GM11168 (cell line): ENCODE results near the gene MIPOL1.
"Not testable (repeated sequence)": the region's sequence is repeated elsewhere in the genome, so short reads cannot be mapped to it uniquely, and the experiment has no call there.

Experiments used
- in situ Hi-C: fragments of 300-500 bp; cut with MboI; formaldehyde crosslinking; loops from one replicate; pipeline ENCODE4 v1.12.0; 2022; ENCODE audit warnings: low sequenced_read_pairs; ENCODE audit not compliant: unreplicated experiment

MIPOL1 gene

DNA sequence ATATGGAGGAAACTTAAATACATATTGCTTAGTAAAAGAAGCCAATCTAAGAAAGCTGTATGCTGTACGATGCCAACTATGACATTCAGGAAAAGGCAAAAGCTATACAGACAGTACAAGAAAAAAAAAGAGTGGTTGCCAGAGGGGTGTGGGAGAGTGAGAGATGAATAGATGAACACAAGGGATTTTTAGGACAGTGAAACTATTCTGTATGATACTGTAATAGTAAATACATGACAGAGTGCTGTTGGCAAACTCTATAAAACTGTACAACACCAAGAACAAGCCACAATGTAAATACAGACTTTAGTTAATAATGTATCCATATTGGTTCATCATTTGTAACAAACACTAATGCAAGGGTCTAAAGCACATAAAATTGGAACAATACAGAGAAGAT, 10.9 kb upstream of the MIPOL1 start:
- in situ Hi-C loops = no loop called here

DNA sequence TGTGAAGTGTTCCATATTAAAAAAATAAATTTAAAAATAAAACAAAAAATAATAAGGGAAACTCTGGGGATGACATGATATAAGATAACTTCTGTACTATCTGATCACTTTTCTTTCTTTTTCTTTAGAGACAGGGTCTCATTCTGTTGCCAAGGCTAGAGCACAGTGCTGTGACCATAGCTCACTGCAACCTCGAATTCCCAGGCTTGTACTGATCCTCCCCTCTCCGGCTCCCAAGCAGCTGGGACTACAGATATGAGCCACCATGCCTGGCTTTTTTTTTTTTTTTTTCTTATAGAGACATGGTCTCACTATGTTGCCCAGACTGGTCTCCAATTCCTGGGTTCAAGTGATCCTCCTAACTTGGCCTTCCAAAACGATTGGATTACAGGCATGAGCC, 10.4 kb upstream of the MIPOL1 start:
- in situ Hi-C loops = no loop called here

DNA sequence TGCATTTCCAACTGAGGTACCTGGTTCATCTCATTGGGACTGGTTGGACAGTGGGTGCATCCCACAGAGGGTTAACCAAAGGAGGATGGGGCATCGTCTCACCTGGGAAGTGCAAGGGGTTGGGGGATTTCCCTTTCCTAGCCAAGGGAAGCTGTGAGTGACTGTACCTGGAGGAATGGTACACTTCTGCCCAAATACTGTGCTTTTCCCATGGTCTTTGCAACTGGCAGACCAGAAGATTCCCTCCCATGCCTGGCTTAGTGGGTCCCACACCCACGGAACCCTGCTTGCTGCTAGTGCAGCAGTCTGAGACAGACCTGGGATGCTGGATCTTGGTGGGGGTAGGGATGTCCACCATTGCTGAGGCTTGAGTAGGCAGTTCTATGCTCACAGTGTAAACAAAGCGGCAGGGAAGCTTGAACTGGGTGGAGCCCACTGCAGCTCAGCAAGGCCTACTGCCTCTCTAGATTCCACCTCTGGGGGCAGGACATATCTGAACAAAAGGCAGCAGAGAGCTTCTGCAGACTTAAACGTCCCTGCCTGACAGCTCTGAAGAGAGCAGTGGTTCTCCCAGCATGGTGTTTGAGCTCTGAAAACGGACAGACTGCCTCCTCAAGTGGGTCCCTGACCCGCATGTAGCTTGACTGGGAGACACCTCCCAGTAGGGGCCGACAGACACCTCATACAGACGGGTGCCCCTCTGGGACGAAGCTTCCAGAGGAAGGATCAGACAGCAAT, 9.7 kb upstream of the MIPOL1 start:
- in situ Hi-C loops = not testable (repeated sequence)

DNA sequence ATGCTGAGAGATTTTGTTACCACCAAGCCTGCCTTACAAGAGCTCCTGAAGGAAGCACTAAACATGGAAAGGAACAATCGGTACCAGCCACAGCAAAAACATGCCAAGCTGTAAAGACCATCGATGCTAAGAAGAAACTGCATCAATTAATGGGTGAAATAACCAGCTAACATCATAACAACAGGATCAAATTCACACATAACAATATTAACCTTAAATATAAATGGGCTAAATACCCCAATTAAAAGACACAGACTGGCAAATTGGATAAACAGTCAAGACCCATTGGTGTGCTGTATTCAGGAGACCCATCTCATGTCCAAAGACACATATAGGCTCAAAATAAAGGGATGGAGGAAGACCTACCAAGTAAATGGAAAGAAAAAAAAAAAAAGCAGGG, 8.0 kb upstream of the MIPOL1 start:
- in situ Hi-C loops = not testable (repeated sequence)

DNA sequence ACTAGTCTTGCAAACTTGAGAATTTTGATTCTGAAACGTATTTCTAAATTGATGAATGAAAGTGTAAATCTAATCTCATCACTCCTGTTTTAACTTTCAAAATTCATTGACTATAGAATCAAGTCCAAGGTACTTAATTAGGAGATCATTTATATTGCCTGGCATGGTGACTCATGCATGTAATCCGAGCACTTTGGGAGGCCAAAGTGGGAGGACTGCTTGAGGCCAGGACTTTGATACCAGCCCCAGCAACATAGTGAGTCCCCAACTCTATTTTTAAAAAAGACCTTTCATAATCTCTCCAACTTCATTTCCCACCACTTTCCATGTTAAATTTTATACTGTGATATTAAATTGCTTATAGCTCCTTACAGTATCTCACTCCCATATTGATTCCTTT, 3.0 kb upstream of the MIPOL1 start:
- in situ Hi-C loops = no loop called here

DNA sequence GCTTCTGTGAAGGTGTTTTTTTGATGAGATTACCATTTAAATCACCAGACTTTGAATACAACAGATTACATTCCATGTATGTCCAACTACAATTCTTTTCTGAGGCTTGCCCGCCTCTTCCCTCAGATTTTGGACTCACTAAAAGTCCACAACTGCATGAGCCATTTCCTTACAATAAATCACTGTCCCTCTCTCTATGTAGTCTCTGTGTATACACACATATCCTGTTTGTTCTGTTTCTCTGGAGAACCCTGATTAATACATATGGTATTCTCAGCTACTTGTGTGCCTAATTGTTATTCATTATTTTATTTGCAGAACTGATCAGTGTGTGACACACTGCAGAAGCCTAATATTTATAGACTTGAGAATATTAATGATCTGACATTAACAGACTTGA, 2.4 kb upstream of the MIPOL1 start:
- in situ Hi-C loops = no loop called here

DNA sequence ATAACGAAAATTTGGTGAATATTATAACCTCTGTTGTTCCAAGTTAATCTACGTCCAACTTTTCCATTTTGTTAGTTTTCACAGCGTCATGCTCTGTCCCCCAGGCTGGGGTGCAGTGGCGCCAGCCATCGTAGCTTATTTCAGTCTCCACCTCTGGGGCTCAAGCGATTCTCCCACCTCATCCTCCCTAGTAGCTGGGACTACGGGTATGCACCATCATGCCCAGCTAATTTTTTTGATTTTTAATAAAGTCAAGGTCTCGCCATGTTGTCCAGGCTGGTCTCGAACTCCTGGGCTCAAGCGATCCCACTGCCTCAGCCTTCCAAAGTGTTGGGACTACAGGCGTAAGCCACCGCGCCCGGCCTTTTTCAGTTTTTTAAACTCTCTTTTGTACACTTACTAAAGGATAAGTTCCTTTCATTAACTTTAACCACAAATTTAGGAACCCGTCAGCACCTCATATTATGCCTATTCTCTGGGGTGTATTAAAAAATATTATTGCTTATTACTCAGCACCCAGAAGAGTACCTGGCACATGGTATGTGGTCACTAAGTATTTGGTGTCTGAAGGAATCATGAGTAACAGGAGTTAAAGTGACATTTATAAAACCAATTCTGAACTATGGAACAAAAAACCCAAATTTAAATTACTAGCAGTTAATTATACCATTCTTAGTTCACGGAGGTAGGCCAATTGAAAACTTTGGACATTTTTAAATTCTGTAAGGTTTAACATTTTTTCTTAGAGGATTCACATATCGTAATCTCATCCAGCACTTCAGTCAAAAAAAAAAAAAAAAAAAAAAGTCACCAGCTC, 925 bp upstream of the MIPOL1 start:
- in situ Hi-C loops = no loop called here

DNA sequence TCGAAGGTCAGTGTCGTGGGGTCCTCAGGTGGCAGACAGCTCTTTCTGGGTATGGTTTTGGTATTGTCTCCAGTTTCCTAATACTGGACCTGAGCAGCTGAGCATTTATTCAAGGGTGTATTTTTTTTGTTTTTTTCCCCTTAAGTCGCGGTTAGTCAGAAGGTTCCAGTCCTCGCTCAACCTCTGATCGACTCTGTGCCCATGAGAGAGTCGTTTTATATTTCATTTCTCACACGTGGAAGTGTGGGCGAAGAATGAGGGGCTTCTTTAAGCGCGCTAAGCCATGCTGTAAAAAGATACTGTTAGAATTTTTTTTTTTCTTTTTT, 499 bp downstream of the MIPOL1 start:
- in situ Hi-C loops = no loop called here

DNA sequence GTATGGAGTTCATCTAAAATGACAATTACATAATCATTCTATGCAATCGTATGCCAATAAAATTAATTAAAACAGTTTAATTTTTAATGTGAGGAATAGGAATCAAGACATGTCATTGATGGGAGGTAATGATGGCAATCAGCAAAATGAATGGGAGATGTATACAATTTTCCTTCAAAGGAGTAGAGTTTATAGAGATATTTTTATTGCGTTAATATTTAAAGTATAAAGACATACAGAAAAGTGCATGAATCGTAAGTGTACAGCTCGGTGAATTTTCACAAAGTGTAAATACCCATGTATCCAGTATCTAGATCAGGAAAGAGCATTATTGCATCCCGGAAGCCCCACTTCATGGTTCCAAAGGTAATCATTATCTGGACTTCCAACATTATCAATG, 1.2 kb downstream of the MIPOL1 start:
- in situ Hi-C loops = no loop called here

DNA sequence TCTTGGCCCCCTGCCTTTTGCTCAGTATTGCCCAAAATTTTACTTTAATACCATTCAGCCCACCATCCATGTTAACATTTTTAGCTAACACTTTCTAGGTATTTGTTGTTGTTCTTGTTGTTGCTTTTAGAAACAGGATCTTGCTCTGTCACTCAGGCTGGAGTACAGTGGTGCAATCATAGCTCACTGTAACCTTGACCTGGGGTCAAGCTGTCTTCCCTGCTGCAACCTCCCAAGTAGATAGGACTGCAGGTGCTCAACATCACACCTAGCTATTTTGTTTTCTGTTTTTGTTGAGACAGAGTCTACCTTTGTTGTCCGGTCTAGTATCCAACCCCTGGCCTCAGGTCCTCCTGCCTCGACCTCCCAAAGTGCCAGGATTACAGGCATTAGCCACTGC, 4.0 kb downstream of the MIPOL1 start:
- in situ Hi-C loops = no loop called here

DNA sequence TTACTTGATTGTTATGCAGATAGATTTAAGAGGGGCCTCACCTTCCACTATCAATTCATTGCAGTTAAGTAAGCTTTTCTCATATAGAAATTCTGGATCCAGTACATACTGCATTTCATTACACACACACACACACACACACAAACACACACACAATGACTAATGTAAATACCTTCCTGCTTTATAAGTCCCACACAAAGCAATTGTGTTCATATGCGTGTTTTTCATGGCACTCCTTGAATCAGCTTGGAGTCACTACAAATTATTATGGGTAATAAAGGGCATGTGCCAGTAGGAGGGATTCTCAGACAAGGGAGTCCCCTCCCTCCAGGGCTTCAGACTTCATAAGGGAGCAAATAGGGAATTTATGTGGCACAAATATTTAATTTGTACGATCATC, 4.5 kb downstream of the MIPOL1 start:
- in situ Hi-C loops = no loop called here

DNA sequence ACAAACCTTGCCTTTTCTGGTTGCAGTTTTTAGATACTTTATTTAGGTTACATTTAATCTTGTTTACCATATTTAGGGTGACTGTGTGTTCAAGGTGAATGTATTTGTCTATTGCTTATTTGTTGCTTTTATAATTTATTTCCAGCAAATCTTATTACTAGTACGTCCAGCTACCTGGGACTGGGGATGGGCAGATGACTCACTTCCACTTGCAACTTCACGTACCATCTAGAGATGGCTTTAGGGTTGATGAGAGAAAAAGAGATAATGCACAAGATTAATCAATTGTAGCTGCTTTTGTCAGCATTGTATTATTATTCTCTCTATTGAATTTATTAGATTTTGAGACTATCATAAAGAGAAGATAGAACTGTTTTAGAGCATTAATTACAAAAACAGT, 5.1 kb downstream of the MIPOL1 start:
- in situ Hi-C loops = no loop called here

DNA sequence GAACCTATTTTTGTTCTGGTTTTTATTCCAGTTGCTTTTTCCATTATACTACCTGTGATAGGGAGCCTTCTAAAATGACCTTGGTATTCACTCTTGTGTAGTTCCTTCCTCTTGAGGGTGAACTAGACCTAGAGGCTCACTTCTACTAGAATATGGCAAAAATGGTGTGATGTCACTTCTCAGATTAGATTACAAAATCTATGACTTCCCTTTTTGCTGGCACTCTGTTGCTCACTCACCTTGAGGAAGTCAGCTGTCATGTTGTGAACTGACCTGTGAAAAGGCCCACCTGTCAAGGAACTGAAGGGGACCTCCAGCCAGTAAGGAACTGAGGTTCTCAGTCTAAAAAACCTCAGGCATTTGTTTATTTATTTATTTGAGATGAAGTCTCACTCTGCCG, 5.7 kb downstream of the MIPOL1 start:
- in situ Hi-C loops = no loop called here

DNA sequence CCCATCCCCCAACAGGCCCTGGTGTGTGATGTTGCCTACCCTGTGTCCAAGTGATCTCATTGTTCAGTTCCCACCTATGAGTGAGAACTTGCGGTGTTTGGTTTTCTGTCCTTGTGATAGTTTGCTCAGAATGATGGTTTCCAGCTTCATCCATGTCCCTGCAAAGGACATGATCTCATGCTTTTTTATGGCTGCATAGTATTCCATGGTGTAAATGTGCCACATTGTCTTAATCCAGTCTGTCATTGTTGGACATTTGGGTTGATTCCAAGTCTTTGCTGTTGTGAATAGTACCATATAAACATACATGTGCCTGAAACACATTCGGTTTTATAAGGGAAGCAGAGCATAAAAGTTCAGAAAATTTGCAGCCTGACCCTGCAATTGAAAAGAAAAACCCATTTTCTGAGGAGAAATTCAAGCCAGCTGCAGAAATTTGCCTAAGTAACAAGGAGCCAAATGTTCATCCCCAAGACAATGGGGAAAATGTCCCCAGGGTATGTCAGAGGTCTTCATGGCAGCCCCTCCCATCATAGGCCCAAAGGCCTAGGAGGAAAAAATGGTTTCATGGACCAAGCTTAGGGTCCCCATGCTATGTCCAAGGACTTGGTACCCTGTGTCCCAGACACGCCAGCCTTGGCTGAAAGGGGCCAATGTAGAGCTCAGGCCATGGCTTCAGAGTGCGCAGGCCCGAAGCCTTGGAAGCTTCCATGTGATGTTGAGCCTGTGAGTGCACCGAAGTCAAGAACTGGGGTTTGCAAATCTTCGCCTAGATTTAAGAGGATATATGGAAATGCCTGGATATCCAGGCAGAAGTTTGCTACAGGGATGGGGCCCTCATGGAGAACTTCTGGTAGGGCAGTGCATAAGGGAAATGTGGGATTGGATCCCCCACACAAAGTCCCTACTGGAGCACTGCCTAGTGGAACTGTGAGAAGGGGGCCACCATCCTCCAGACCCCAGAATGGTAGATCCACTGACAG, 8.2 kb downstream of the MIPOL1 start:
- in situ Hi-C loops = not testable (repeated sequence)

DNA sequence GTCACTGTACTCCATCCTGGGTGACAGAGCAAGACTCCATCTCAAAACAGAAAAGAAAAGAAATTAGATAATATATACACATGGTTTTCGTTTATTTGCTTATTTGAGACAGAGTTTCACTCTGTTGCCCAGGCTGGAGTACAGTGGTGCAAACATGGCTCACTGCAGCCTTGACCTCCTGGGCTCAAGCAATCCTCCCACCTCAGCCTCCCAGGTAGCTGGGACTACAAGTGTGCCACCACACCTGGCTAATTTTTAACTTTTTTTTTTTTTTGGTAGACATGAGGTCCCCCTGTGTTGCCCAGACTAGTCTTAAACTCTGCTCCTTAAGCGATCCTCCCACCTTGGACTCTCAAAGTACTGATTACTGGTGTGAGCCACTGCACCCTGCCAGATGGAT, 11.9 kb downstream of the MIPOL1 start:
- in situ Hi-C loops = not testable (repeated sequence)

DNA sequence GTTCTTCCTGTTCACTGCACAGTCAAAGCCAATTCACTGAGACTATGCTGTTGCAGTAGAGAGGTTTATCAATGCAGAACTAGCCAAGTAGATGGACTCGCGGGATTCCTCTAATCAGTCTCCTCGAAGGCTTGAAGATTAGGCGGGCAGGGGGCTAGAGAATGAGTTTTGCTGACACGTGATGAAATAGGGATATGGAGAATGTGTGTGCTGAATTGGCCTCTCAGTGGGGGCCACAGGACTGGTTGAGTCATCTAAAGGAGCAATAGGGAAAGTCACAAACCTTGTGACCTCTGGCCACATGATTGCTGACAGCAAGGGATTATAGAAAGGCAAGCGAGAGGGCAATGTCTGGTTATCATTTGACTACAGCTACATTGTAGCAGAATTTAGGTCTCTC, 12.7 kb downstream of the MIPOL1 start:
- in situ Hi-C loops = no loop called here

DNA sequence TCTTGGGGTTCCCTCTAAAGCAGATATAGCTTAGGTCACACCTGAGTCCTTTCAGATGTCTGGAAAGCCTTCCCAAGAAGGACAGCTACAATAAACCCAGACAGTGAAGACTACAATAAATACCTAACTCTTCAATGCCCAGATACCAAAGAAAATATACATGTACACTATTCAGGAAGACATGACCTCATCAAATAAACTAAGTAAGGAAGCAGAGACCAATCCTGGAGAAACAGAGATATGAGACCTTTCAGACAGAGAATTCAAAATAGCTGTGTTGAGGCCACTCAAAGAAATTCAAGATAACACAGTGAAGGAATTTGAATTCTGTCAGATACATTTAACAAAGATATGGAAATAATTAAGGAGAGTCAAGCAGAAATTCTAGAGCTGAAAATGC, 15.3 kb downstream of the MIPOL1 start:
- in situ Hi-C loops = no loop called here

DNA sequence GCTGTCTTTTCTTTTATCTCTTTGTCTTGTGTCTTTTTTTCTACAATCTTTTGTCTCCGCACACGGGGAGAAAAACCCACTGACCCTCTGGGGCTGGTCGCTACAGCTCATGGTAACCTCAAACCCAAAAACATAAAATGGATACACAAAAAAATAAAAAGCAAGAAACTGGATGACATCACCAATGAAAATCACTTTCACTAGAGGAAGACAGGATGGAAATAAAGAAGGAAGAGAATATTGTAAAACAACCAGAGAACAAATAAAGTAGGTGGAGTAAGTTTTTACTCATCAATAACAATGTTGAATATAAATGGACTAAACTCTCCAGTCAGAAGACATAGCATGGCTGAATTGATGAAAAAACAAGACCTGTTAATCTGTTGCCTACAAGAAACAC, 17.6 kb downstream of the MIPOL1 start:
- in situ Hi-C loops = no loop called here

DNA sequence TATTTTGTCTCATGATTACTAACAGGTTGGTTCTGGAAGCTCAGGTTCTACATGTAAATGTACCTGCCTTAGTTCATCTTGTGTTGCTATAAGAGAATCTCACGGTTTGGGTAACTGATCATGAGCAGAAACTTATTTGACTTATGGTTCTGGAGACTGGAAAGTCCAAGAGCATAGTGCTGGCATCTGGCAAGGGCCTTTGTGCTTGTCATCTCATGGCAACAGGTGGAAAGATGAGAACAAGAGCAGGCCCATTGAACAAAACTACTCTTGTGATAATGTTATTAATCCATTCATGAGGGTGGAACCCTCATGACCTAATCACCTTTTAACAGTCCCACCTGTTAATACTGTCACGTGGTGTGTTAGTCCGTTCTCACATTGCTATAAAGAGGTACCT, 23.3 kb downstream of the MIPOL1 start:
- in situ Hi-C loops = no loop called here

DNA sequence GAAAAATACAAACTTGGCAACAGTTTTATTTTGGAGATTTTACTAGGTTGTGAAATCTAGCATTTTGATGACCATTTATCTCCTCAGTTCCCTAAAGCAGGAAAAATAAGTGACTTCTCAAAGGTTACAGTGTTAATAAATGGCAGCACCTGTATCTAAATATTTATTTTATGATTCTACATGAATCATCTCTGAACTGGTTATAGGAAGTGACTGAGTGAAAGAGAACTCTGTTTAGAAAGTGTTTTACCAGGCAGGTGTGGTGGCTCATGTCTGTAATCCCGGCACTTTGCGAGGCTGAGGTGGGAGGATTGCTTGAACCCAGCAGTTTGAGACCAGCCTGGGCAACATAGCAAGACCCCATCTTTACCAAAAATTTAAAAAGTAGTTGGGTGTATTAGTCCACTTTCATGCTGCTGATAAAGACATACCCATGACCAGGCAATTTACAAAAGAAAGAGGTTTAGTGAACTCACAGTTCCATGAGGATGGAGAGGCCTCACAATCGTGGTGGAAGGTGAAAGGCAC, 26.3 kb downstream of the MIPOL1 start:
- in situ Hi-C loops = no loop called here

DNA sequence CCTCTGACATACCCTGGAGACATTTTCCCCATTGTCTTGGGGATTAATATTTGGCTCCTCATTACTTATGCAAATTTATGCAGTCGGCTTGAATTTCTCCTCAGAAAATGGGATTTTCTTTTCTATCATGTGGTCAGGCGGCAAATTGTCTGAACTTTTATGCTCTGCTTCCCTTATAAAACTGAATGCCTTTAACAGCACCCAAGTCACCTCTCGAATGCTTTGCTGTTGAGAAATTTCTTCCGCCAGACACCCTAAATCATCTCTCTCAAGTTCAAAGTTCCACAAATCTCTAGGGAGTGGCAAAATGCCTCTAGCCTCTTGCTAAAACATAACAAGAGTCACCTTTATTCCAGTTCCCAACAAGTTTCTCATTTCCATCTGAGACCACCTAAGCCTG, 27.9 kb downstream of the MIPOL1 start:
- in situ Hi-C loops = loop anchor here (25.0 kb wide), 1 partner anchor 662 kb away; no protein-coding TSS in a partner anchor
